Stomach (tissue), 4 donors: ENCODE measurements around the gene CCNL1.

Experiments used
- EP300 ChIP-seq: sonication (generic); formaldehyde crosslinking; IDR thresholded peaks from one replicate; pipeline ENCODE4 v1.6.1; 2017; ENCODE audit warnings: antibody characterized with exemption
- POLR2AphosphoS5 ChIP-seq, 3 donors: sonication (generic); formaldehyde crosslinking; IDR thresholded peaks; one replicate each; pipeline ENCODE4 v1.6.1; 2016; ENCODE audit warnings: antibody characterized with exemption in 3 of 3
- TF ChIP-seq, protein P1 (sequence below), 7 experiments: fragments of 450-650 bp in 4 of 7; fragments of 200-600 bp in 3 of 7; sonication (generic) in 3 of 7; IDR thresholded peaks; one replicate each; pipeline ENCODE4 v1.5.1; 2016 to 2019; ENCODE audit warnings: antibody characterized with exemption in 7 of 7, control low read depth in 2 of 7, mild to moderate bottlenecking in 1 of 7

- TF ChIP-seq POLR2AphosphoS5 (IDR thresholded peaks at IDR 0.05) (no peak), EP300 (no peak)
- TF ChIP-seq, protein P1, sequence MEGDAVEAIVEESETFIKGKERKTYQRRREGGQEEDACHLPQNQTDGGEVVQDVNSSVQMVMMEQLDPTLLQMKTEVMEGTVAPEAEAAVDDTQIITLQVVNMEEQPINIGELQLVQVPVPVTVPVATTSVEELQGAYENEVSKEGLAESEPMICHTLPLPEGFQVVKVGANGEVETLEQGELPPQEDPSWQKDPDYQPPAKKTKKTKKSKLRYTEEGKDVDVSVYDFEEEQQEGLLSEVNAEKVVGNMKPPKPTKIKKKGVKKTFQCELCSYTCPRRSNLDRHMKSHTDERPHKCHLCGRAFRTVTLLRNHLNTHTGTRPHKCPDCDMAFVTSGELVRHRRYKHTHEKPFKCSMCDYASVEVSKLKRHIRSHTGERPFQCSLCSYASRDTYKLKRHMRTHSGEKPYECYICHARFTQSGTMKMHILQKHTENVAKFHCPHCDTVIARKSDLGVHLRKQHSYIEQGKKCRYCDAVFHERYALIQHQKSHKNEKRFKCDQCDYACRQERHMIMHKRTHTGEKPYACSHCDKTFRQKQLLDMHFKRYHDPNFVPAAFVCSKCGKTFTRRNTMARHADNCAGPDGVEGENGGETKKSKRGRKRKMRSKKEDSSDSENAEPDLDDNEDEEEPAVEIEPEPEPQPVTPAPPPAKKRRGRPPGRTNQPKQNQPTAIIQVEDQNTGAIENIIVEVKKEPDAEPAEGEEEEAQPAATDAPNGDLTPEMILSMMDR (IDR thresholded peaks at IDR 0.05) = no peak
These were observed 6.2 kb upstream of the CCNL1 start for GRCh38 chr3:157166115-157166514.
